KMS-11 (cell line): ENCODE measurements around the gene LDLRAD3.

Experiments
- H2AFZ ChIP-seq: fragments of 200-600 bp; sonication (generic); 2 replicates; pipeline ENCODE4 v1.6.1; 2016; ENCODE audit warnings: antibody characterized with exemption, mixed run types, low read depth
- H3K27ac ChIP-seq: fragments of 200-600 bp; sonication (generic); 2 replicates; pipeline ENCODE4 v1.6.1; 2016; ENCODE audit warnings: mild to moderate bottlenecking, mixed run types
- H3K27me3 ChIP-seq: fragments of 200-600 bp; sonication (generic); 2 replicates; pipeline ENCODE4 v1.6.1; 2017; ENCODE audit warnings: mild to moderate bottlenecking, low read depth, mixed run types, moderate library complexity; ENCODE audit not compliant: insufficient read depth
- H3K36me3 ChIP-seq: fragments of 200-600 bp; sonication (generic); 2 replicates; pipeline ENCODE4 v1.6.1; 2017; ENCODE audit warnings: mild to moderate bottlenecking, mixed run types; ENCODE audit not compliant: insufficient read depth
- H3K4me1 ChIP-seq: fragments of 200-600 bp; sonication (generic); 2 replicates; pipeline ENCODE4 v1.6.1; 2016; ENCODE audit warnings: mild to moderate bottlenecking, low read depth, mixed run types; ENCODE audit not compliant: poor library complexity, severe bottlenecking
- H3K4me2 ChIP-seq: fragments of 200-600 bp; sonication (generic); 2 replicates; pipeline ENCODE4 v1.7.0; 2016; ENCODE audit warnings: mild to moderate bottlenecking, mixed run types
- H3K4me3 ChIP-seq: fragments of 200-600 bp; sonication (generic); IDR thresholded peaks from 2 replicates; pipeline ENCODE4 v1.6.1; 2017; ENCODE audit warnings: low read depth, low read length, mixed read lengths; ENCODE audit not compliant: insufficient read depth
- H3K79me2 ChIP-seq: fragments of 200-600 bp; sonication (generic); 2 replicates; pipeline ENCODE4 v1.6.1; 2016; ENCODE audit warnings: low read depth, mixed run types; ENCODE audit not compliant: insufficient read depth
- H3K9ac ChIP-seq: fragments of 200-600 bp; sonication (generic); 2 replicates; pipeline ENCODE4 v1.6.1; 2016; ENCODE audit warnings: mild to moderate bottlenecking, mixed run types
- H4K20me1 ChIP-seq: fragments of 200-600 bp; sonication (generic); 2 replicates; pipeline ENCODE4 v1.6.1; 2016; ENCODE audit warnings: mild to moderate bottlenecking, mixed run types; ENCODE audit not compliant: insufficient read depth
- CTCF ChIP-seq: fragments of 200-600 bp; sonication (generic); conservative IDR thresholded peaks from 2 replicates; pipeline ENCODE4 v1.6.1; 2017; ENCODE audit warnings: low read depth, mild to moderate bottlenecking, antibody characterized with exemption, low read length, moderate library complexity, mixed read lengths

Gene LDLRAD3

GRCh38 chr11:36034551-36035331 lies 90.9 kb downstream of the LDLRAD3 start:
- Histone ChIP-seq H3K36me3 (no peaks in the 10 kb centered on the region), H3K27ac (no peak overlapping the region), H3K79me2 (no peaks in the 10 kb centered on the region), H3K9ac (no peak overlapping the region), H3K4me3 (no peak overlapping the region), H3K4me1 (peaks cover 25% of the 10 kb centered on the region), H3K27me3 (no peaks in the 10 kb centered on the region), H3K4me2 (no peak overlapping the region), H4K20me1 (no peaks in the 10 kb centered on the region), H2AFZ (no peak overlapping the region)
- no peak for TF ChIP-seq CTCF

GRCh38 chr11:36035454-36035853 lies 91.6 kb downstream of the LDLRAD3 start:
- Histone ChIP-seq H3K9ac (no peak overlapping the region), H2AFZ (no peak overlapping the region), H4K20me1 (no peaks in the 10 kb centered on the region), H3K36me3 (no peaks in the 10 kb centered on the region), H3K79me2 (no peaks in the 10 kb centered on the region), H3K27me3 (no peaks in the 10 kb centered on the region), H3K4me3 (no peak overlapping the region), H3K4me2 (no peak overlapping the region), H3K27ac (no peak overlapping the region), H3K4me1 (peaks cover 17% of the 10 kb centered on the region)
- no peak for TF ChIP-seq CTCF

GRCh38 chr11:36035999-36036398 lies 92.1 kb downstream of the LDLRAD3 start:
- Histone ChIP-seq H3K4me1 (peaks cover 12% of the 10 kb centered on the region), H3K27me3 (no peaks in the 10 kb centered on the region), H2AFZ (no peak overlapping the region), H3K27ac (no peak overlapping the region), H3K4me3 (no peak overlapping the region), H3K9ac (no peak overlapping the region), H3K36me3 (no peaks in the 10 kb centered on the region), H3K79me2 (no peaks in the 10 kb centered on the region), H4K20me1 (no peaks in the 10 kb centered on the region), H3K4me2 (no peak overlapping the region)
- no peak for TF ChIP-seq CTCF

GRCh38 chr11:36037031-36037430 lies 93.2 kb downstream of the LDLRAD3 start:
- TF ChIP-seq CTCF: no peak
- no peak overlapping the region for H3K4me2 ChIP-seq

More at GRCh38 chr11:36037031-36037430, 93.2 kb downstream of the LDLRAD3 start:
- Histone ChIP-seq H3K4me3 (no peak overlapping the region), H3K9ac (no peak overlapping the region), H4K20me1 (no peaks in the 10 kb centered on the region), H3K4me1 (peaks cover 2% of the 10 kb centered on the region), H3K79me2 (no peaks in the 10 kb centered on the region), H2AFZ (no peak overlapping the region), H3K27ac (no peak overlapping the region), H3K27me3 (no peaks in the 10 kb centered on the region), H3K36me3 (no peaks in the 10 kb centered on the region)
